GM12891 (cell line): Measurements from ENCODE around the gene OR5B21. TPM values are rescaled to one million over a fixed set of nuclear protein-coding genes. Genes with fewer than 3 reads are reported as not detected.

ENCODE experiments used
- DNase-seq: peaks from one replicate; pipeline ENCODE4 v3.0.0; 2011; ENCODE audit warnings: low spot score; ENCODE audit not compliant: insufficient read length
- FAIRE-seq: peaks from 2 replicates; lab custom pipeline; 2011; peaks lifted over from hg19 to GRCh38; lab: Jason Lieb, UNC
- PAX5 ChIP-seq: IDR thresholded peaks from 2 replicates; pipeline ENCODE4 v1.6.1; 2011; ENCODE audit warnings: low read length, moderate library complexity, mild to moderate bottlenecking; ENCODE audit not compliant: insufficient read depth, severe bottlenecking
- POLR2A ChIP-seq: IDR thresholded peaks from 2 replicates; pipeline ENCODE4 v1.6.1; 2011; ENCODE audit warnings: low read depth, low read length, control low read depth
- POLR2AphosphoS5 ChIP-seq: IDR thresholded peaks from 2 replicates; pipeline ENCODE4 v1.6.1; 2011; ENCODE audit warnings: low read depth, low read length, control low read depth
- POU2F2 ChIP-seq: IDR thresholded peaks from 2 replicates; pipeline ENCODE4 v1.6.1; 2011; ENCODE audit warnings: low read depth, mild to moderate bottlenecking, control low read depth, low read length, moderate library complexity
- SPI1 ChIP-seq: IDR thresholded peaks from 2 replicates; pipeline ENCODE4 v1.6.1; 2011; ENCODE audit warnings: low read depth, low read length, control low read depth
- TAF1 ChIP-seq: IDR thresholded peaks from 2 replicates; pipeline ENCODE4 v1.6.1; 2011; ENCODE audit warnings: low read depth, low read length, control low read depth
- polyA plus RNA-seq: library from polyadenylated mRNA; unstranded; fragments of >200 nt; gene quantifications from one replicate; pipeline ENCODE4 v1.2.1, GENCODE V29; 2012; ENCODE audit warnings: low read depth, missing spikeins, inconsistent platforms; ENCODE audit not compliant: missing spikeins

Gene OR5B21
- not detected for polyA plus RNA-seq

DNA sequence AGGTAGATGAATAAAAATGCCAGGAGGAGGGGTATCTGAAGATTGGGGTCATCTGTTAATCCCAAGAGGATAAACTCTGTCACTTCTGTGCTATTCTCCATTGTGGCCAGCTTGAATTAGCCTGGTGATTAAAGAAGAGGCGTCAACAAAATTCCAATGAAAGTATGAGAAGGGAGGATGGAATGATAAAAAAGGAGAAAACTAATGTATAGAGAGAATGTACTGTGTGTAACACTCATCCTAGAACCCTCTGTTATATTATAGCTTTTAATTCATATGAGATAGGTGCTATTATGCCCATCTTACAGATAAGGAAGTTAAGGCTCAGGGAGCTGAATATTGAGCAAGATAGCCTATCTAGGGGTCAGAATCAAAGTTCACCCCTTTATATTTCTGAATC, at the start of gene OR5B21:
Gene OR5B21, minus strand, starts transcription at position 101 of the 400 bp plus-strand sequence. Its CDS starts 0 bp downstream, at position 101.
- TF ChIP-seq SPI1 (no peak), TAF1 (no peak), POLR2AphosphoS5 (no peak), PAX5 (no peak), POLR2A (no peak), POU2F2 (no peak)

DNA sequence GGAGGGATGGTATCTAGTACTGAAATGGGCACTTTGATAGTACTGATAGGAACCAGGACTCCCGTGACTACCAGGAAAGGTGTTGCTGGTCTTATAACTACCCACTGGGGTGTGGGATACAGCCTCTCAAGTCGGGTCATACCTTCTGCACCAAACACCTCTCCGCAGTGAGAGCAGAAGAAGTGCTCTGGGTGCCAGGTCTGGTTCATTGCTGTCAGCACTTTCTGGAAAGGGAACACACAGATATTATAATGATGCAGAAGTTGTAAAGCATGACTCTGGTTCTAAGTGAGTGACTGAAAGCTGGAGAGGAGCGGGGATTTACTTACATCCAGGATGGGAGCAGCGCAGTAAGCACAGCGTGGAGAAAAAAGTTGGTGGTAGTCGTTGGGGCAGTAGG, 41.7 kb upstream of the OR5B21 start:
- TF ChIP-seq POLR2AphosphoS5 (no peak), SPI1 (no peak), TAF1 (no peak), PAX5 (no peak), POU2F2 (no peak), POLR2A (no peak)
- FAIRE-seq, result no peak

More for the DNA sequence above, at the start of gene OR5B21:
- FAIRE-seq (no peak), DNase-seq (no peak)

DNA sequence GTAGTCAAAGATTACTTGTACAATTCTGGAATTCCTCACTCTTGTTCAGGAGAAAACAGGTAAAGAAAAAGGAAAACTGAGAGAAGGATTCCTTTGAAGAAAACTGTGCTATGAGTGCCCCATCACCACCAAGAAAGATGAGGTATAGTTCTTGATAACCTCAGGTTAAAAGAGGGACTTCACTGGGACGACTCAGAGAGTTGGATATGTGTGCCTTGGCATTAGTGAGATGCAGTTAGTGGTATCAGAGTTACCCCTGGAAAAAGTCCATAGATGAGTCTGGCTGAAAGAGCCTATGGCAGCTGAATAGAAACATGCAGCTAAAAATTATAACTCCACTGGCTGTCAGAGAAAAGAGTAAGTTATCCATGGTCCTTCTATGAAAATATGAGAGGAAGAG, 38.9 kb upstream of the OR5B21 start:
- FAIRE-seq (peak; percentile 9), DNase-seq (no peak)
- TF ChIP-seq POLR2AphosphoS5 (no peak), POLR2A (no peak), PAX5 (no peak), POU2F2 (no peak), SPI1 (no peak), TAF1 (no peak)

More for the DNA sequence above, 41.7 kb upstream of the OR5B21 start:
- no peak for DNase-seq

DNA sequence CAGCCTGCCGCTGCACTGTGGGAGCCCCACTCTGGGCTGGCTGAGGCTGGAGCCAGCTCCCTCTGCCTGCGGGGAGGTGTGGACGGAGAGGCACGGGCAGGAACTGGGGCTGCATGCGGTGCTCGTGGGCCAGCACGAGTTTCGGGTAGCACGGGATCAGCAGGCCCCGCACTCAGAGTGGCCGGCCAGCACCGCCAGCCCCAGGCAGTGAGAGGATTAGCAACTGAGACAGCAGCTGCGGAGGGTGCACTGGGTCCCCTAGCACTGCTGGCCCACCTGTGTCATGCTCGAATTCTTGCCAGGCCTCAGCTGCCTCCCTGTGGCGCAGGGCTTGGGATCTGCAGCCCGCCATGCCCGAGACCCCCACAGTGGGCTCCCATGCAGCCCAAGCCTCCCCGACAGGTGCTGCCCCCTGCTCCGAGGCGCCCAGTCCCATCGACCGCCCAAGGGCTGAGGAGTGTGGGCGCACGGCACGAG, 24.0 kb upstream of the OR5B21 start:
- FAIRE-seq (no peak), DNase-seq (no peak)
- TF ChIP-seq POU2F2, result no peak
- TF ChIP-seq POLR2AphosphoS5, result peak; percentile 62; the same call in 1 of the 2 replicates

DNA sequence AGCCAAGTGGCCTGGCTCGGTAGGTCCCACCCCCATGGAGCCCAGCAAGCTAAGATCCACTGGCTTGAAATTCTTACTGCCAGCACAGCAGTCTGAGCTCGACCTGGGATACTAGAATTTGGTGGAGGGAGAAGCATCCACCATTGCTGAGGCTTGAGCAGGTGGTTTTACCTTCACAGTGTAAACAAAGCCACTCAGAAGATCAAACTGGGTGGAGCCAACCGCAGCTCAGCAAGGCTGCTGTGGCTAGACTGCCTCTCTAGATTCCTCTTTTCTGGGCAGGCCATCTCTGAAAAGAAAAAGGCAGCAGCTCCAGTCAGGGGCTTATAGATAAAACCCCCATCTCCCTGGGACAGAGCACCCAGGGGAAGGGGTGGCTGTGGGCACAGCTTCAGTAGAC, 22.3 kb upstream of the OR5B21 start:
- DNase-seq (no peak), FAIRE-seq (no peak)
- TF ChIP-seq PAX5 (no peak), POU2F2 (no peak), POLR2A (no peak), TAF1 (no peak), POLR2AphosphoS5 (no peak), SPI1 (no peak)

DNA sequence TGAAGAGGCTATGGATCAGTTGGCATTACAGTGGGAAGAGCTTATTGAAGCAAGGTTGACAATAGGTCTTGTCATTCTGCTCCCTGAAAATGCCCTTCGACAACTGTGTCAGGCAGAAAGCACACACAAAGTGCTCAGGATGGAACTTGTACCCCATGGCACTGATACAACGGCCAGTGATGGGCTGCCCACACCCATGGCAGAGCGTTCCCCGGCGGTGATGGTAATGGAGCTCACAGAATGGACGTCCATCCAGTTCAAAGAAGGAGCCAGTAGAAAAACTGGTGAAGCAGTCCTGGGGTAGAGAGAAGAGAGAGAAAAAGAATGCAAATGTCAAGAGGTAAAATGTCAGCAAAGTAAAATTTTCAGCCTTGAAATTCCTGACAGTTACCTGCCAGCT, 19.5 kb upstream of the OR5B21 start:
- no peak for FAIRE-seq

DNA sequence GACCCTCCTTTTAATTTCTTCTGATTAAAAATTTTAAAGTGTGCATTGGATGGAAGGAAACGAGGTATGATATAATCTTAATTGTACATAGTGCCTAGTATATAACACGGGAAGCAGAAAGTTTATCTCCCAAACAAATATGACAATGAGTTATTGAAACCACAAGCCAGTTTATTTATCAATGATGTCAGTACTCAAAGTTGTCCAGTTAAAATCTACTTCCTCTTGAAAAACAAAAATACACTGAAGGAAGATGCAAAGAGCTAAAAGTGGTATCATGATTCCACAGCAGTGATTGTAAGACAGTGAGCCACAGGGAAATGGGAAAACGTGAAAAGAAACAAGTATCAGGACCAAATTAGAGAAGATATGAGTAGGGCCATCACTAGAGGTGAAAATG, 18.8 kb upstream of the OR5B21 start:
- DNase-seq (no peak), FAIRE-seq (peak; percentile 50)
- TF ChIP-seq POLR2A (no peak), POLR2AphosphoS5 (no peak), POU2F2 (no peak)

More for the DNA sequence above, 19.5 kb upstream of the OR5B21 start:
- TF ChIP-seq SPI1 (no peak), TAF1 (no peak), POU2F2 (no peak), POLR2A (no peak), POLR2AphosphoS5 (no peak), PAX5 (no peak)
- no peak for DNase-seq

DNA sequence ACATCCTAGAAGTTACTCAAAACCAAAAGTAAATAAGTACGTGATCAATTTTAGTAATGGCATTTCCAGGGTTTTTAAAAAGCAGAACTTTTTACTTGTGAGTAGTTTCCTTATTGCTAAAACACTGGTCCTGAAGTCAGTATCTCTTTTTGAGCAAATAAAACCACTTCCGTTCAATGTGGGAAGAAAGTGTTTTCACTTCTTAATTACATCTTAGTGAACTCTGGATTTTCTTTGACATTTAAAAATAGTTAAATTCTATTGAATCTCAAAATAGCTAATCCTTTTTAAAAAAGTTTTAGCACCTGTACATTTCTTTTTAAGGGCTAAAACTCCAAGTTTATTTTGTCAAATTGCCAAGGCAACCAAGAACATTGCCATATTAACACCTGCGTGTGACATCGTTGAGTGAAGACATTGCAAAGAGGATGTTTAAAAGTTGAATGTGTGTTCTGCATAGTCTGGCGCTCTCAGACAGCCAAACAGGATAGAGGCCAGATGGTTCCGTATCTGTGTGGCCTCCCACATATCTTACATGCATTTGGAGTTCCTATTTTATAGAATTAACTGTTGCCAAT, 17.2 kb upstream of the OR5B21 start:
- TF ChIP-seq POLR2A (peak; percentile 70), PAX5 (no peak), POLR2AphosphoS5 (peak; percentile 64), SPI1 (peak; percentile 64), TAF1 (no peak), POU2F2 (peak; percentile 45; the same call in 1 of the 2 replicates)
- FAIRE-seq (peak; percentile 95), DNase-seq (peak; percentile 23)

DNA sequence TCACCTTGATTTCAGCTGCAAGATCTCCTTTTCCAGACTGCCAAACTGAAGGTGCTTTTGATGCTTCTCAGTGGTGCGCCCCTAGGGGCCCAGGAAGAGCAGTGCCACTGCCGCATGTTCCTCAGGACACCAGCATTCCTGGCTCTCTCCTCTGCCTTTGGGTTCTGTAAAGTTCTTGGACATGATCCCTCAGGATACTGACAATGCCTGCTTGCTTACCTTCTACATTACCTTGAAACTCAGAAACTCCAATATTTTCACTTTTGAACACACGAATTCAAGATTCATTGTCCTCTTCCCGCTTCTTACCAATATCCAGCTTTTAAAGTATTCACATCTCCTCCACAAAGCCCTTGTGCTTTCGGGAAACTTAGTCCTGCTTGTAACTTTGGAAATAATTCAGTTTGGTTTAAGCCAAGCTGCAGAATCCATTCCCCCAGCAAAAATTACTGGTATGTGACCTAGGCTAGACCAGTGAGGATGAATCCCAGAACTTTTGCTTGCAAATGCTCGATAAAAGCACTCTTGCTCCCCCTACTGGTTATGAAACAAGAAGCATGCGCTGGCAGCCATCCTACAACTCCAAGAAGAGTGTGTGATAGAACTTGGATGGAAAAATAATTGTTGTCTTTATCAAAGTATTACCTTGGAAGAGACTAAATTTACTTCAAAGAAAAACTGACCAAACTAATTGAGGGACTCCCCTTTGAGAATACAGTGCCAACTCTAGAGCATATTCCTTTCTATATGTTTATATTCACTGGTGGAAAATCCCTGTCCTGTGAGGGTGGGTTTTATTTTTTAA, 16.5 kb upstream of the OR5B21 start:
- DNase-seq (no peak), FAIRE-seq (peak; percentile 88)
- no peak for TF ChIP-seq POLR2AphosphoS5
- no peak for TF ChIP-seq PAX5
- TF ChIP-seq SPI1, result no peak
- TF ChIP-seq POLR2A, result no peak
- TF ChIP-seq TAF1, result no peak
- TF ChIP-seq POU2F2, result no peak

DNA sequence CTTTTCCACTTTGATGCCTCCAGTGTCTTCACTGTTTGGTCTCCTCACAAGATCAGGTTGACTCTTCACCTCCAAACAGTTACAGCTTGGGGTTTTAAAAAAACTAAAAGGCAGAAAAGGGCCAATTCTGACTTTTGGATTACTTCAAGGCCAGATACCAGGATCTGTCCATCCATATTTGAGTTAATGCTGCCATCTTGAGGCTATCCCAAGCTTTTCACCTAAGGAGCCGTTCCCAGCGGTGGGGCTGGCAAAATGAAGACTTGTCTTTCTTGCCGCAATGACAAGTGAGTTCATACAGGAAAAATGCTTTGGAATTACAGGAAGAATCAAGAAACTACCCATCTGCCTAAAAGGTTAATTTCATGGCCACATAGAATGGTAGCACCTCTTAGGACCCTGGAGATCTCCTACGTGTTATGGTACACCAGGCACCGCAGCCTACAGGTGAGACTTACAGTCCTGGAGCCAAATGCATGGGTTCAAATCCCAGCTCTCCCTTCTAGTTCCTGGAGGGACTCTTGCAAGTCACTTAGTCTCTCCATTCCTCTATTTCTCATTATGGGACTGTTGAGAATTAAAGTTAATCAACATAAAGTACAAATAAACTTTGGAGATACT, 6.0 kb upstream of the OR5B21 start:
- peak; percentile 77 for FAIRE-seq
- TF ChIP-seq SPI1 (no peak), POLR2AphosphoS5 (no peak), PAX5 (no peak), POLR2A (no peak), POU2F2 (no peak), TAF1 (no peak)

More for the DNA sequence above, 6.0 kb upstream of the OR5B21 start:
- DNase-seq, result no peak
